Fibroblast of villous mesenchyme (primary cell): ENCODE data around the gene RHOG. TPM values are rescaled to one million over a fixed set of nuclear protein-coding genes. Genes with fewer than 3 reads are reported as not detected.

Experiments
- DNase-seq: peaks from one replicate; pipeline ENCODE4 v3.0.0-alpha.2; 2010; ENCODE audit warnings: low read depth
- H3K4me3 ChIP-seq: 2 replicates; pipeline ENCODE4 v1.5.1; 2011; ENCODE audit warnings: low read depth, mild to moderate bottlenecking, low read length
- CTCF ChIP-seq: IDR thresholded peaks from 2 replicates; pipeline ENCODE4 v1.5.1; 2012; ENCODE audit warnings: low read depth, mild to moderate bottlenecking, low read length; ENCODE audit not compliant: insufficient read depth
- total RNA-seq: library from RNA; depleted of rRNA; stranded (reverse); fragments of >200 nt; gene quantifications from 2 replicates; pipeline ENCODE4 v1.2.3, GENCODE V29; 2012

The RHOG gene
- total RNA-seq, result 9.0 and 9.5 TPM in 2 replicates

DNA sequence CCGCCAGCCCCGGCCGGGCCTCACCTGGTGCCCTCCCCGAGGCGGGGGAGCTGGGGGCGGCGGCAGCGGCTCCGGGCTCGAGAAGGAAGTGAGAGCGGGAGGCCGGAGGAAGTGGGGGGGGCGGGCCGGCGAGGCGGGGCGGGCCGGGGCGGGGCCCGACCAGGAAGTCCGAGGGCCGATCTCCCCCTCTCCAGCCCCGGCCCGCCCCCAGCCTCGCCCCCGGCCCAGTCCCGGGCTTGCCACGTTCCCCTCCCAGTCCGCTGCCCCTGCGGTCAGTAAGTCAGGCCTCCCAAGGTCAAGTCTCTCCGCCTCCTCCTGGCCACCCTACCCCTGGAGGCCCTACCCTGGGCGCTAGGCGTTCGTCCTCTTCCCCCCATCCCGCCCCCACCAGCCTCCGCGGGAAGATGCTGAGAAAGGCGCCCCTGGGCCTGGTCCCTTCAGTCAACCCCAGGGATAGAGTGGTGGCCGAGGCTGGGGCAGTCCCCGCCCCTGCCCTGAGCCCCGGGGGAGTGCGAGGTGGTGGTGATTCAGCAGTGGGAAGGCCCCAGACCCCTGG, at the start of gene RHOG:
Gene RHOG, minus strand, starts transcription at position 90 of the 556 bp plus-strand sequence. CDS start 12,821 bp downstream, outside the sequence.
- DNase-seq, result peak; percentile 87
- H3K4me3 ChIP-seq, result peak within 1 kb of the TSS; percentile 86
- TF ChIP-seq CTCF, result no peak

GRCh38 chr11:3890014-3890413, 49.3 kb upstream of the RHOG start:
- TF ChIP-seq CTCF, result no peak
- DNase-seq, result no peak
- H3K4me3 ChIP-seq, result no peak overlapping the region

DNA sequence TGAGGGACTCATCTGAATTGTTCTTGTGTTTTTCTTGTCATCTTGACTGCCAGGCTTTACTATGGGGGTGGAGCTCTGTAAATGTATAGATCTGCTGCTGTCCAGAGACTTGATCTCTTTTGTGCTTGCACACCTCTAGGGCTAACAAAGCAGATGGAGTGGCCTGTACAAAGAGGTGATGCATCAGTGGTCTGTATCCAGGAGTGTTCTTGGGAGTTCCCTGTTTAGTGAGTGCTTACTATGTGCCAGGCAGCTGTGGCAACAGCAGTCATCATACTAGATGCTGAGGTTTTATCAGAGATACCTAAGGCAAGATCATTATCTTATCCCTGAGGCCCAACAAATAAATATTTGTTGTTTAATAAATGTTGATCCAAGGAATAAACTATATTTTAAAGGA, 48.1 kb upstream of the RHOG start:
- H3K4me3 ChIP-seq, result no peak overlapping the region
- TF ChIP-seq CTCF, result no peak
- DNase-seq, result no peak

- no peak overlapping the region for H3K4me3 ChIP-seq
- no peak for TF ChIP-seq CTCF
- no peak for DNase-seq
These were observed 46.2 kb upstream of the RHOG start for GRCh38 chr11:3886985-3887384.

DNA sequence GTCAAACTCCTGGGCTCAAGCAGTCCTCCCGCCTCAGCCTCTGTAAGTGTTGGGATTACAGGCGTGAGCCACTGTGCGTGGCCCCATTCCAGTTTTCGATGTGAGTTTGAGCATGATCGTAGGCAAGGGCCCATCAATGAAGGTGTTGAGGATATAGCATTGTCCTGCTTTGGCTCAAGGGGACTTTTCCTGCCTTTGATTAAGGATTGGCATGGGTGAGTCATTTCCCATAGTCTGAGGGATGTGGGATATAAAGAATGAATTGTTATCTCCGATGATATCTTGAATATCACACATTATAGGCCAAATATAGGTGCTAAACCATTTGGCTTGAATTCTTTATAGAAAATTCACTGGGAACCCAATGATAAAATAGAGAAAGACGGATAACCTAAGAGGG, 45.1 kb upstream of the RHOG start:
- H3K4me3 ChIP-seq, result no peak overlapping the region
- no peak for TF ChIP-seq CTCF
- DNase-seq, result no peak

GRCh38 chr11:3882655-3883054, 41.9 kb upstream of the RHOG start:
- H3K4me3 ChIP-seq, result no peak overlapping the region
- DNase-seq, result no peak
- no peak for TF ChIP-seq CTCF

GRCh38 chr11:3880724-3881123, 40.0 kb upstream of the RHOG start:
- DNase-seq, result no peak
- no peak overlapping the region for H3K4me3 ChIP-seq
- no peak for TF ChIP-seq CTCF
